Suprapubic skin (tissue), 4 donors: ENCODE results near the gene VSTM2B. TPM values are rescaled to one million over a fixed set of nuclear protein-coding genes. Genes with fewer than 3 reads are reported as not detected.
A peak's percentile ranks its signal among the peaks of the same experiment; 100 is the strongest.

Experiments
- DNase-seq, 2 donors: peaks; one replicate each; pipeline ENCODE4 v3.0.0-alpha.2; 2019; ENCODE audit warnings: low spot score in 2 of 2
- H3K27ac ChIP-seq: fragments of 200-600 bp; sonication (generic); one replicate; pipeline ENCODE4 v1.5.1; 2019
- H3K27me3 ChIP-seq: fragments of 200-600 bp; sonication (generic); one replicate; pipeline ENCODE4 v1.5.1; 2019
- H3K36me3 ChIP-seq: fragments of 200-600 bp; sonication (generic); one replicate; pipeline ENCODE4 v1.5.1; 2019
- H3K4me1 ChIP-seq: fragments of 200-600 bp; sonication (generic); one replicate; pipeline ENCODE4 v1.5.1; 2019
- H3K4me3 ChIP-seq: fragments of 200-600 bp; sonication (generic); one replicate; pipeline ENCODE4 v1.5.1; 2019; ENCODE audit warnings: mild to moderate bottlenecking
- H3K9me3 ChIP-seq: fragments of 200-600 bp; sonication (generic); one replicate; pipeline ENCODE4 v1.5.1; 2019
- EP300 ChIP-seq: sonication (generic); formaldehyde crosslinking; IDR thresholded peaks from one replicate; pipeline ENCODE4 v1.6.1; 2017; ENCODE audit warnings: antibody characterized with exemption
- POLR2A ChIP-seq, 2 donors: fragments of 450-650 bp; IDR thresholded peaks; one replicate each; pipeline ENCODE4 v1.6.1; 2017; ENCODE audit warnings: antibody characterized with exemption in 2 of 2, mild to moderate bottlenecking in 2 of 2, moderate library complexity in 2 of 2
- POLR2AphosphoS5 ChIP-seq, 3 donors: sonication (generic); formaldehyde crosslinking; IDR thresholded peaks; one replicate each; pipeline ENCODE4 v1.6.1; 2017; ENCODE audit warnings: antibody characterized with exemption in 3 of 3
- WGBS: methylation state at CpG from one replicate; pipeline ENCODE4 v1.1.5; 2018; 5-methylcytosine and 5-hydroxymethylcytosine counted together
- total RNA-seq, 4 donors: library from RNA; depleted of rRNA; stranded (reverse); fragments of >200 nt; gene quantifications; one replicate each; pipeline ENCODE4 v1.1.0, GENCODE V29; 2016
- TF ChIP-seq, protein P1 (sequence below), 2 donors: fragments of 200-600 bp in 1 of 2; fragments of 450-650 bp in 1 of 2; sonication (generic) in 1 of 2; IDR thresholded peaks; one replicate each; pipeline ENCODE4 v1.5.1; 2016 to 2019; ENCODE audit warnings: antibody characterized with exemption in 2 of 2, mild to moderate bottlenecking in 1 of 2, moderate library complexity in 1 of 2

Gene VSTM2B
- total RNA-seq, 4 donors from 2014 or later, result not detected

DNA sequence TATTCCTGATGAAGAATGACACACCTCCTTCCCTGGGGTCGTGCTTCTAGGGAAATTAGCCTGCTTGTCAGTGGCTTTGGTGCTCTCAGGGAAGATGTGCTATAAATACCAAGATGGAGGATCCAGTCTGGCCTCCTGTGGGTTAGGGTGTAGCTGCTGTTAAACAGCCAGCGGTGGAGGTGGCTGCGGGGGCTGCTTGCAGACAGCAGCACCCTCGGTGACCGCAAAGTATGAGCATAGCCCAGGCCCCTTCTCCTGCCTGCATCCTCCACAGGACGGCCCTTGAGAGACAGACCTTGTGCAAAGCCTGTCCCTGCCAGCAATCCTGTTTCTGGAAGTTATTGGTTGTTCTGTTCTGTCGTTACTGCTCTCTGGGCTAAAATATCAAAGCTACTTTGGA, 11.4 kb downstream of the VSTM2B start:
- Histone ChIP-seq H3K9me3 (no peaks in the 10 kb centered on the region), H3K27ac (no peak overlapping the region), H3K27me3 (peaks cover 33% of the 10 kb centered on the region), H3K4me3 (no peak overlapping the region), H3K4me1 (no peaks in the 10 kb centered on the region), H3K36me3 (no peaks in the 10 kb centered on the region)
- peak in 1 of 2 donors; percentile 70 for DNase-seq
- TF ChIP-seq POLR2AphosphoS5 (IDR thresholded peaks at IDR 0.05) (no peak), EP300 (no peak), POLR2A (IDR thresholded peaks at IDR 0.05) (no peak)
- TF ChIP-seq, protein P1, sequence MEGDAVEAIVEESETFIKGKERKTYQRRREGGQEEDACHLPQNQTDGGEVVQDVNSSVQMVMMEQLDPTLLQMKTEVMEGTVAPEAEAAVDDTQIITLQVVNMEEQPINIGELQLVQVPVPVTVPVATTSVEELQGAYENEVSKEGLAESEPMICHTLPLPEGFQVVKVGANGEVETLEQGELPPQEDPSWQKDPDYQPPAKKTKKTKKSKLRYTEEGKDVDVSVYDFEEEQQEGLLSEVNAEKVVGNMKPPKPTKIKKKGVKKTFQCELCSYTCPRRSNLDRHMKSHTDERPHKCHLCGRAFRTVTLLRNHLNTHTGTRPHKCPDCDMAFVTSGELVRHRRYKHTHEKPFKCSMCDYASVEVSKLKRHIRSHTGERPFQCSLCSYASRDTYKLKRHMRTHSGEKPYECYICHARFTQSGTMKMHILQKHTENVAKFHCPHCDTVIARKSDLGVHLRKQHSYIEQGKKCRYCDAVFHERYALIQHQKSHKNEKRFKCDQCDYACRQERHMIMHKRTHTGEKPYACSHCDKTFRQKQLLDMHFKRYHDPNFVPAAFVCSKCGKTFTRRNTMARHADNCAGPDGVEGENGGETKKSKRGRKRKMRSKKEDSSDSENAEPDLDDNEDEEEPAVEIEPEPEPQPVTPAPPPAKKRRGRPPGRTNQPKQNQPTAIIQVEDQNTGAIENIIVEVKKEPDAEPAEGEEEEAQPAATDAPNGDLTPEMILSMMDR (IDR thresholded peaks at IDR 0.05), result no peak
- 58% methylated on average over 3 of the region's 7 CpGs for WGBS

GRCh38 chr19:29537601-29538000, 11.8 kb downstream of the VSTM2B start:
- H3K9me3 ChIP-seq, result no peaks in the 10 kb centered on the region
- 82% methylated on average over 9 of the region's 11 CpGs for WGBS
- H3K27ac ChIP-seq, result no peak overlapping the region
- H3K4me1 ChIP-seq, result no peaks in the 10 kb centered on the region
- peaks cover 32% of the 10 kb centered on the region for H3K27me3 ChIP-seq
- TF ChIP-seq EP300, result no peak
- TF ChIP-seq, protein P1 (IDR thresholded peaks at IDR 0.05), result no peak
- TF ChIP-seq POLR2AphosphoS5 (IDR thresholded peaks at IDR 0.05), result no peak
- no peak overlapping the region for H3K4me3 ChIP-seq
- DNase-seq, result peak in 1 of 2 donors; percentile 58
- no peaks in the 10 kb centered on the region for H3K36me3 ChIP-seq

DNA sequence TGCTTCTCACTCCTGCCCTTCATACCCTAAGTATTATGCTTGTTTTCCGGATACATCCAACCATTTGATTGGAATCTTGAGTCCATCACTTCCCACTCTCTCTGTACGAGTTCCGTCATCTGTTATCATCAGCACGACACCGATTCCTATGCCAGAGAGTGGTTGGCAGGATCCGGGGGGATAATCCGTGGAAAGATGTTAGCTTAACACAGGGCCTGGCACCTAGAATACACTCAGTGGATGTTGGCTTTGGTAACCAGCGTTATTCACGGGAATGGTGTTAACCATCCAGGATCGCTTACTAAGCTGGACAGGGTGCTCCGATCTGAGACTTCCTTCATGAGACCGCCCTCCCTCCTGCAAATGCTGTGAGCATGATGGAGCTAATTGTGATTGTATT, 12.4 kb downstream of the VSTM2B start:
- Histone ChIP-seq H3K27me3 (peaks cover 30% of the 10 kb centered on the region), H3K4me3 (no peak overlapping the region), H3K4me1 (no peaks in the 10 kb centered on the region), H3K36me3 (no peaks in the 10 kb centered on the region), H3K27ac (no peak overlapping the region), H3K9me3 (no peaks in the 10 kb centered on the region)
- no peak for DNase-seq
- 92% methylated on average over 12 of the region's 12 CpGs for WGBS
- TF ChIP-seq POLR2A (IDR thresholded peaks at IDR 0.05) (no peak), POLR2AphosphoS5 (IDR thresholded peaks at IDR 0.05) (no peak), EP300 (no peak)
- TF ChIP-seq, protein P1 (IDR thresholded peaks at IDR 0.05), result no peak

DNA sequence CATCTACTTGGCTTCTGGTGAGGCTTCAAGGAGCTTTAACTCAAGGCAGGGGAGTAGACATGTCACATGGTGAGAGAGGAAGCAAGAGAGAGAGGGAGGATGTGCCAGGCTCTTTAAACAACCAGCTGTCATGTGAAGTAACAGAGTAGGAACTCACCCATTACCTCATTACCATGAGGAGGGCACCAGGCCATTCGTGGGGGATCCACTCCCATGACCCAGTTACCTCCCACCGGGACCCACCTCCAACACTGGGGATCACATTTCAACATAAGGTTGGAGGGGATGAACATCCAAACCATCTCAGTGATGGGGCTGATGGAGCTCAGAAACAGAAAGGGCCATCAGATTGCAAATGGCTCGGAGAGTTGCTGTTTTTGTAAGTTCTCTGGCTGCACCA, 12.9 kb downstream of the VSTM2B start:
- H3K36me3 ChIP-seq, result no peaks in the 10 kb centered on the region
- no peaks in the 10 kb centered on the region for H3K4me1 ChIP-seq
- peak in 1 of 2 donors; percentile 38 for DNase-seq
- H3K27me3 ChIP-seq, result peaks cover 25% of the 10 kb centered on the region
- no peak overlapping the region for H3K27ac ChIP-seq
- 80% methylated on average over 3 of the region's 3 CpGs for WGBS
- TF ChIP-seq POLR2AphosphoS5 (IDR thresholded peaks at IDR 0.05) (no peak), EP300 (no peak), POLR2A (IDR thresholded peaks at IDR 0.05) (no peak)
- TF ChIP-seq, protein P1 (IDR thresholded peaks at IDR 0.05), result no peak
- H3K4me3 ChIP-seq, result no peak overlapping the region
- H3K9me3 ChIP-seq, result no peaks in the 10 kb centered on the region

DNA sequence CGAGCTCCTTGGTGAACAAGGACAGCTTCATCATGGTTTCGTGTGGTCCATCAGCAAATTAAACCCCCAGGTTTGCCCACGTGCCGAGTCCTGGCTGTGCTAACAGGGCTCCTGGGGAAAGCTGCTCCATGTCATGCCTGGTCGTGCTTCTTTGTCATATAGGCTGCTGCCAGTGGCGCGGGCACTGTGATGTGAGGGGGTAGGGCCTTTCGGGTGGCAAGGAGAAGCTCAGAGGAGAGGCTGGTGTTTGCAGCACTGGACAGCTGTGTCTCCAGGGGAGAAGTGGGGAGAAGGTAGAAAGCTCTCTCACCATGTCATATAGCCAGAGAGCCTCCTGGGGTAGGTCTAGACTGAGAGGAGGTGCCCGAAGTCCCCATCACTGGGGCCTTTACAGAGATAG, 13.3 kb downstream of the VSTM2B start:
- no peaks in the 10 kb centered on the region for H3K36me3 ChIP-seq
- WGBS, result 84% methylated on average over 9 of the region's 9 CpGs
- no peak for TF ChIP-seq POLR2A (IDR thresholded peaks at IDR 0.05)
- TF ChIP-seq, protein P1 (IDR thresholded peaks at IDR 0.05), result no peak
- TF ChIP-seq POLR2AphosphoS5 (IDR thresholded peaks at IDR 0.05), result no peak
- TF ChIP-seq EP300, result no peak
- DNase-seq, result peak in 1 of 2 donors; percentile 57
- H3K9me3 ChIP-seq, result no peaks in the 10 kb centered on the region
- H3K27me3 ChIP-seq, result peaks cover 20% of the 10 kb centered on the region
- no peak overlapping the region for H3K4me3 ChIP-seq
- H3K4me1 ChIP-seq, result no peaks in the 10 kb centered on the region
- no peak overlapping the region for H3K27ac ChIP-seq
